ENCODE data around the gene TNFSF13.

The TNFSF13 gene

DNA sequence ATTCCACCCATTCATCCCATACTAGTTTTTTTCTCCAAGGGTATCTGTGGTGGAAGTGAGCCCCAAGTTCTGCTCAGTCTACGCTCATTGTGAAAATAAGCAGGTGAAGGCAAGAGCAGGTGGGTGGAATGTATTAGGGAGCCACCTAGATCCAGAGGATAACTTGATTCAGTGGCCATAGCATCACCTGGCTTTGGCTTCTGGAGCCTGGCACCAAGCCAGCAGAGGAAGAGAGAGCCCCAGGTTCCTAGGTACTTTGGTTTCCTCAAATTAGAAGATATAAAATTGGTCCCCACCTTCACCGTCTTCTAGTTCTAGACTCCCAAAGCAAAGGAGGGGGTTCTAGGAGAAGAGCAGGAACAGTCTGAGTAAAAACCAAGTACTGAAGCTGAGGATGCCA lies 52.1 kb downstream of the TNFSF13 start:
- H3K4me1 Mint-ChIP-seq (ENCODE audit: low read depth): peaks cover 35% of the 10 kb centered on the region
- DNase-seq (ENCODE audit: low spot score): no peak
- no peak overlapping the region for H3K27ac Mint-ChIP-seq
- no peaks in the 10 kb centered on the region for H3K9me3 Mint-ChIP-seq
- H3K36me3 Mint-ChIP-seq (ENCODE audit: low read depth): peaks cover 14% of the 10 kb centered on the region
- no peak overlapping the region for H3K4me3 Mint-ChIP-seq
- no peaks in the 10 kb centered on the region for H3K27me3 Mint-ChIP-seq (ENCODE audit: low read depth)

All from T-helper 2 cell treated with Interferon-gamma antibody and Interleukin-4, amounts not matched to agents 5 μg/mL and 100 μg/mL, for 36 hours (primary cell).